ENCODE measurements around the gene PKLR. TPM values are rescaled to one million over a fixed set of nuclear protein-coding genes. Genes with fewer than 3 reads are reported as not detected.
"Not testable (repeated sequence)": the region's sequence is repeated elsewhere in the genome, so short reads cannot be mapped to it uniquely, and the experiment has no call there.

PKLR gene
- total RNA-seq, 1 experiment from 2014 or later = not detected

GRCh38 chr1:155247667-155248553 is 53.3 kb downstream of the PKLR start:
- no peaks in the 10 kb centered on the region; the same call in 1 of the 2 replicates for H3K27me3 ChIP-seq (ENCODE audit: insufficient read depth, low read length)
- H3K14ac ChIP-seq (ENCODE audit: insufficient read depth, low read length) = no peak overlapping the region
- H2BK12ac ChIP-seq (ENCODE audit: insufficient read length, low read depth, low read length) = no peak overlapping the region
- H3K4me1 Mint-ChIP-seq = peaks cover 22 to 30% of the 10 kb centered on the region in 2 experiments
- H3K4ac ChIP-seq (ENCODE audit: low read depth, low read length) = no peak overlapping the region
- no peak overlapping the region for H2AK5ac ChIP-seq (ENCODE audit: insufficient read length, low read length)
- peaks cover 8 to 30% (median 28%) of the 10 kb centered on the region in 3 experiments for H3K36me3 Mint-ChIP-seq (ENCODE audit: insufficient read depth in 1 of 3, low read depth in 3 of 3)
- H3K79me2 ChIP-seq (ENCODE audit: insufficient read depth, low read length) = no peaks in the 10 kb centered on the region
- no peaks in the 10 kb centered on the region for H3K9me3 ChIP-seq (ENCODE audit: control insufficient read depth, low read depth, low read length)
- no peak overlapping the region for H2BK15ac ChIP-seq (ENCODE audit: low read depth, low read length)
- H4K5ac ChIP-seq (ENCODE audit: insufficient read length, low read depth, low read length) = no peak overlapping the region
- no peak overlapping the region for H3K27ac ChIP-seq (ENCODE audit: insufficient read length, low read depth, low read length)
- no peak overlapping the region for H3K18ac ChIP-seq (ENCODE audit: insufficient read length, low read depth, low read length)
- H3T11ph ChIP-seq (ENCODE audit: low read length) = no peak overlapping the region
- no peak overlapping the region for H2AFZ ChIP-seq (ENCODE audit: low read length)
- H3K23me2 ChIP-seq (ENCODE audit: insufficient read length, low read depth, low read length, poor library complexity, severe bottlenecking) = peaks cover 9% of the 10 kb centered on the region
- H4K8ac ChIP-seq (replicated peaks; ENCODE audit: insufficient read length, low read depth, low read length) = no peak overlapping the region
- H3K27me3 Mint-ChIP-seq (ENCODE audit: low read depth) = peaks cover 36% of the 10 kb centered on the region
- no peak overlapping the region for H2BK20ac ChIP-seq (ENCODE audit: low read depth, low read length, poor library complexity, severe bottlenecking)
- no peak overlapping the region for H3K4me3 Mint-ChIP-seq
- H3K23ac ChIP-seq (ENCODE audit: insufficient read length, low read depth, low read length) = no peak overlapping the region
- H3K9ac ChIP-seq (ENCODE audit: extremely low read depth, insufficient read length, low read length) = no peak overlapping the region
- H3K79me1 ChIP-seq (ENCODE audit: insufficient read depth, low read depth, low read length, poor library complexity, severe bottlenecking) = no peaks in the 10 kb centered on the region
- peaks cover 0 to 3% of the 10 kb centered on the region in 2 experiments; a peak in 1 of 5 replicates for H3K9me3 Mint-ChIP-seq
- no peak overlapping the region for H3K27ac Mint-ChIP-seq
- no peaks in the 10 kb centered on the region for H4K20me1 ChIP-seq (ENCODE audit: control insufficient read depth, insufficient read depth, insufficient read length)
- no peak for TF ChIP-seq CTCF (conservative IDR thresholded peaks at IDR 0.05)
- no peak overlapping the region for H3K4me2 ChIP-seq (ENCODE audit: insufficient read depth, insufficient read length, low read length)
- no peak overlapping the region for H2BK120ac ChIP-seq (ENCODE audit: low read depth, low read length, poor library complexity, severe bottlenecking)
- H3K56ac ChIP-seq (ENCODE audit: insufficient read length, low read depth, low read length) = no peak overlapping the region
- DNase-seq = no peak
- no peaks in the 10 kb centered on the region for H3K4me1 ChIP-seq (ENCODE audit: insufficient read depth, low read length)
- no peak overlapping the region for H4K91ac ChIP-seq (ENCODE audit: insufficient read length, low read depth, low read length)
- H2BK5ac ChIP-seq (ENCODE audit: insufficient read length, low read length) = no peak overlapping the region
- WGBS (ENCODE audit: extremely low coverage, insufficient read length, low lambda C conversion rate) = no CpG with 5 or more reads among the region's 26 CpGs

- H3K9me3 ChIP-seq (ENCODE audit: control insufficient read depth, low read depth, low read length); H4K5ac ChIP-seq (ENCODE audit: insufficient read length, low read depth, low read length); H3K9ac ChIP-seq (ENCODE audit: extremely low read depth, insufficient read length, low read length); H3K4me1 ChIP-seq (ENCODE audit: insufficient read depth, low read length); H3K14ac ChIP-seq (ENCODE audit: insufficient read depth, low read length); H2AK5ac ChIP-seq (ENCODE audit: insufficient read length, low read length); H3K23me2 ChIP-seq (ENCODE audit: insufficient read length, low read depth, low read length, poor library complexity, severe bottlenecking); H3K9me3 Mint-ChIP-seq; H2BK120ac ChIP-seq (ENCODE audit: low read depth, low read length, poor library complexity, severe bottlenecking); H4K91ac ChIP-seq (ENCODE audit: insufficient read length, low read depth, low read length); H4K8ac ChIP-seq (replicated peaks; ENCODE audit: insufficient read length, low read depth, low read length); H3K79me2 ChIP-seq (ENCODE audit: insufficient read depth, low read length); H2BK20ac ChIP-seq (ENCODE audit: low read depth, low read length, poor library complexity, severe bottlenecking); H2BK12ac ChIP-seq (ENCODE audit: insufficient read length, low read depth, low read length); H3K27ac Mint-ChIP-seq; H3K4me2 ChIP-seq (ENCODE audit: insufficient read depth, insufficient read length, low read length); H4K20me1 ChIP-seq (ENCODE audit: control insufficient read depth, insufficient read depth, insufficient read length); H3K27me3 ChIP-seq (ENCODE audit: insufficient read depth, low read length); H3K56ac ChIP-seq (ENCODE audit: insufficient read length, low read depth, low read length); H3K4ac ChIP-seq (ENCODE audit: low read depth, low read length); H2BK5ac ChIP-seq (ENCODE audit: insufficient read length, low read length); H3K79me1 ChIP-seq (ENCODE audit: insufficient read depth, low read depth, low read length, poor library complexity, severe bottlenecking); H3K4me3 Mint-ChIP-seq; H2BK15ac ChIP-seq (ENCODE audit: low read depth, low read length); H3T11ph ChIP-seq (ENCODE audit: low read length); H2AFZ ChIP-seq (ENCODE audit: low read length); H3K18ac ChIP-seq (ENCODE audit: insufficient read length, low read depth, low read length); DNase-seq; H3K23ac ChIP-seq (ENCODE audit: insufficient read length, low read depth, low read length); H3K27ac ChIP-seq (ENCODE audit: insufficient read length, low read depth, low read length): not testable (repeated sequence)
- no CpG with 5 or more reads among the region's 3 CpGs for WGBS (ENCODE audit: extremely low coverage, insufficient read length, low lambda C conversion rate)
- Mint-ChIP-seq H3K36me3 (ENCODE audit: insufficient read depth in 1 of 3, low read depth in 3 of 3) (peaks cover 8 to 28% (median 27%) of the 10 kb centered on the region in 3 experiments), H3K27me3 (ENCODE audit: low read depth) (peaks cover 41% of the 10 kb centered on the region), H3K4me1 (peaks cover 24 to 30% of the 10 kb centered on the region in 2 experiments)
These were observed 54.4 kb downstream of the PKLR start for GRCh38 chr1:155246796-155247195.
